Activated T-helper 2 cell treated with anti-CD3 and anti-CD28 coated beads, Interferon-gamma antibody, Interleukin-2, Interleukin-4, amounts not matched to agents 10 μg/mL and 5 μg/mL and 100 μg/mL, durations not matched to agents 14 hours and 24 hours and 36 hours (primary cell): Measurements from ENCODE around the gene ZEB1. TPM values are rescaled to one million over a fixed set of nuclear protein-coding genes. Genes with fewer than 3 reads are reported as not detected.
"Not testable (repeated sequence)": the region's sequence is repeated elsewhere in the genome, so short reads cannot be mapped to it uniquely, and the experiment has no call there.

Source experiments
- DNase-seq: peaks from one replicate; pipeline ENCODE4 v3.0.0; 2021; ENCODE audit warnings: low spot score
- H3K27ac Mint-ChIP-seq: one replicate; pipeline ENCODE4 v1.8.0; 2021; ENCODE audit warnings: mixed read lengths
- H3K27me3 Mint-ChIP-seq: one replicate; pipeline ENCODE4 v1.8.0; 2021; ENCODE audit warnings: low read depth, mixed read lengths
- H3K36me3 Mint-ChIP-seq: one replicate; pipeline ENCODE4 v1.8.0; 2021; ENCODE audit warnings: low read depth, mixed read lengths
- H3K4me1 Mint-ChIP-seq: one replicate; pipeline ENCODE4 v1.8.0; 2021; ENCODE audit warnings: low read depth, mixed read lengths
- H3K4me3 Mint-ChIP-seq: one replicate; pipeline ENCODE4 v1.8.0; 2021; ENCODE audit warnings: low read depth, mild to moderate bottlenecking, moderate library complexity, mixed read lengths
- H3K9me3 Mint-ChIP-seq: one replicate; pipeline ENCODE4 v1.8.0; 2021; ENCODE audit warnings: mixed read lengths
- intact Hi-C: fragments of 100-400 bp; cut with micrococcal nuclease; formaldehyde crosslinking; loops from one replicate; pipeline ENCODE4 v1.15.1; 2023
- total RNA-seq: library from RNA; stranded (reverse); gene quantifications from 2 replicates; pipeline ENCODE4 v1.2.3, GENCODE V29; 2022

Gene ZEB1
- total RNA-seq, 1 donor from 2014 or later: 70.0 TPM

DNA sequence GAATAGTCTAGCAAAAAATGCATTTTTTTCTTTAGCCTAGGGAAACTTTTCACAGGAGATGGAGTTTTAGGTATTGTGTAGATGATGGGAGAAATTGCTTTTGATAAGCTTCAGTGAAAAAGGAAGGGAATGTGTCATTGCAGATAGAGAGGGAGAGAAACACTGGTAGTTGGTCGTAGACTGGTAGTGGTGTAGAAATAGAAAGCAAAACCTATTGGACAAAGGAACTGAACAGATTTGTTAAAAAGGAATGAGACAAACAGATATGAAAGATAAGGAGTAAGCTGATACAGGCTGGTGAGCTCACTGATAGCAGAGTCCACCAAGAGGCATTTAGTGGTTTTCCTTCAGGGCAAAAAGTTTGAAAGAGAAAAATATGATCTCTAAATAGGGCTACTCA lies 94.3 kb downstream of the ZEB1 start:
- Mint-ChIP-seq H3K36me3 (peaks cover 36% of the 10 kb centered on the region), H3K9me3 (peaks cover 20% of the 10 kb centered on the region), H3K27me3 (no peaks in the 10 kb centered on the region), H3K4me3 (no peak overlapping the region), H3K4me1 (peaks cover 19% of the 10 kb centered on the region), H3K27ac (no peak overlapping the region)
- no peak for DNase-seq
- intact Hi-C loops: no loop called here

DNA sequence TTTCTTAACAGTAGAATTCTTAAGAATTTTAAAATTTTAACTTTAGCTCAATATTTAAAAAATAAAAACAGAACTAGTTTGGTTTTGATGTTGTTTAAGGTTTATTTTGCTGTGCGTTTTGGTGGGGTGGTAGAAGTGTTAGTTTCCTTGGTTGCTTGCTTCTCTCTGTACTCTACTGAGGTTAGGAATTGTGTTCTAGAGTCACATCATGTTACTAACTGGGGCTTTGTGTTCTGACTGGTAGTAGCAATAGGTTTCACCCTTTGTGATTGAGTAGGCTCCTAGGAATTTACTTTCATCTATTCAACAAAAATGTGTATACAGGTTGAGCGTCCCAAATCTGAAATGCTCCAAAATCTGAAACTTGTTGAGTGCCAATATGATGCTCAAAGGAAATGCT lies 99.5 kb downstream of the ZEB1 start:
- H3K27me3 Mint-ChIP-seq: no peaks in the 10 kb centered on the region
- intact Hi-C loops: no loop called here
- H3K4me3 Mint-ChIP-seq: no peak overlapping the region
- no peak overlapping the region for H3K27ac Mint-ChIP-seq
- no peaks in the 10 kb centered on the region for H3K9me3 Mint-ChIP-seq
- peaks cover 35% of the 10 kb centered on the region for H3K36me3 Mint-ChIP-seq
- DNase-seq: no peak
- peaks cover 21% of the 10 kb centered on the region for H3K4me1 Mint-ChIP-seq

DNA sequence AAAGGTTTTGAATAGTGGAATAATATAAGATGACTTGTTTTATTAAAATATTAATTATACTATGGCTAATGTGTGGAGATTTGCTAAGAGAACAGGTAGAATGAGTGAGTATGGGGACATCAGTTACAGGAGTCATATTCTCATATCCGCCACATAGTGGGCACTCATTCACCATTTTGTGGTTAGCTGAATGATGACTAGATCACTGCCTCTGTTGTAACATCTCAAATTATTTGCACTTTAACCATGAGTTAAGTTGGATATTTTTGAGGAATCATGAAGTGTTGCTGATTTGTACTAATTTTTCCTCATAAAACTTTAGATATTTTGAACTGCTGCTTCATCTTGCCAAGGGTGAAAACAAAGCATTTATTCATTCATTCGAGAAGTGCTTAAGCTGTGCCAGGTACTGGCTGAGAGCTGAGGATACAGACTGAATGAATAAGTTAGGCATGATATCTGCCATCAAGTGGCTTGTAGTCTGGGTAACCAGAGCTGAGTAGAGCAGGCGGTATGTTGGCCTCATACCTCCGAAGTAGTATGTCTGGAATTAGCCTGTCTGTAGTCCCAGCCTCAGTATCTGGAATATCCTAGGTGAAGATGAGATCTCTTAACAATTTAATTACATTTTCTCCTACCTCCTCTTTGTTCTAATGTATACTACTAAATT lies 100.5 kb downstream of the ZEB1 start:
- DNase-seq: no peak
- H3K27me3 Mint-ChIP-seq: no peaks in the 10 kb centered on the region

DNA sequence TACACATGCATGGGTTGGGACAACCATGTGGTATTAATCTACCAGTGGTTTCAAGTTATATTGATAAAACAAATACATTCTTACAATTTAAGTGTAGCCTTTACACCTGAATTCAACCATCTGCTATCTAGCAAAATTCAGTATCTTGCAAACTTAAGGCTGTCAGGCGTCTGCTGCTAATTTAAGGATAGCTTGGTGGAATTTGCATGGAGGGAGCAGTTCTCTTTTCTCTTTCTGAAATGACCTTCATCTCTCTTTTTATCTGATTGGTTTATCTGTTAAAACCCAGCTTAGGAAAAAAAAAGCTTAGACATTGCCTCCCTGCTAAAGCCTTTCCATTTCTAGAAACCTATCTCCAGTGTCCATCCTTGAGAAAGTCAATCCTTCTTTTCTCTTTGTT lies 102.3 kb downstream of the ZEB1 start:
- H3K36me3 Mint-ChIP-seq: peaks cover 35% of the 10 kb centered on the region
- peaks cover 22% of the 10 kb centered on the region for H3K4me1 Mint-ChIP-seq
- peaks cover 2% of the 10 kb centered on the region for H3K9me3 Mint-ChIP-seq
- H3K4me3 Mint-ChIP-seq: no peak overlapping the region
- H3K27me3 Mint-ChIP-seq: no peaks in the 10 kb centered on the region
- H3K27ac Mint-ChIP-seq: no peak overlapping the region
- DNase-seq: no peak
- intact Hi-C loops: no loop called here

More for the DNA sequence above, 100.5 kb downstream of the ZEB1 start:
- Mint-ChIP-seq H3K36me3 (peaks cover 35% of the 10 kb centered on the region), H3K27ac (no peak overlapping the region), H3K4me1 (peaks cover 20% of the 10 kb centered on the region), H3K9me3 (no peaks in the 10 kb centered on the region), H3K4me3 (no peak overlapping the region)
- intact Hi-C loops: no loop called here

DNA sequence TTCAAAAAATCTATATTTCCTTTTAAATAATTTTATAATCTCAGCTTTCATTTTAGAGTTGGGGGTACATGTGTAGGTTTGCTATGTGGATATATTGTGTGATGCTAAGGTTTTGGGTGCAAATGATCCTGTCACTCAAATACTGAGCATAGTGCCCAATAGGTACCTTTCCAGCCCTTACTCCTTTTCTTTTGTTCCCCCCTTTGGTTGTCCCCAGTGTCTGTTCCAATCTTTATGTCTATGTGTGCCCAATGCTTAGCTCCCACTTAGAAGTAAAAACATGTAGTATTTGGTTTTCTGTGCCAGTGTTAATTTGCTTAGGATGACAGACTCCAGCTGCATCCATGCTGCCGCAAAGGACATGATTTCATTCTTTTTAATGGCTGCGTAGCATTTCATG lies 103.6 kb downstream of the ZEB1 start:
- Mint-ChIP-seq H3K36me3 (peaks cover 36% of the 10 kb centered on the region), H3K4me1 (peaks cover 18% of the 10 kb centered on the region)

DNA sequence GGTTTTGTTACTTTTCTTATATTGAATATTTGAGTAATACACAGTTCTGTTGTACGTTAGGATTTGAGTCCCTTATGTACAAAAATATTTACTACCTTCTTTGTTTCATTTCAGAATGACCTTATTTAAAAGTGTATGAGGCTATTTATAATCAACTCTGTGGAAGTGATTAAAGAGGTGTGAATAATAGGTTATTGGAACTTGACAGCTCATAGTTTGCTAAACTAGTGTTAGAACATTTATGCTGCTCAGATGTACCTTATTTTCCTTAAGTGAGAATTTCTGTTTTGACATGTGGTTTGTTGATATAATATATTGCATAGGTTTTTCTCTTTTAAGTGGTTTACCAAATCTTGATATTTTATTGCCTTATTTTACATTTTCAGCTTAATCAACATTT lies 105.5 kb downstream of the ZEB1 start:
- Mint-ChIP-seq H3K9me3 (peaks cover 25% of the 10 kb centered on the region), H3K4me1 (peaks cover 15% of the 10 kb centered on the region), H3K27ac (no peak overlapping the region), H3K4me3 (no peak overlapping the region), H3K27me3 (no peaks in the 10 kb centered on the region), H3K36me3 (peaks cover 43% of the 10 kb centered on the region)
- intact Hi-C loops: no loop called here
- DNase-seq: no peak

More for the DNA sequence above, 103.6 kb downstream of the ZEB1 start:
- H3K27ac Mint-ChIP-seq: no peak overlapping the region
- no peaks in the 10 kb centered on the region for H3K27me3 Mint-ChIP-seq
- no peak overlapping the region for H3K4me3 Mint-ChIP-seq
- DNase-seq: no peak
- intact Hi-C loops: no loop called here
- peaks cover 9% of the 10 kb centered on the region for H3K9me3 Mint-ChIP-seq

DNA sequence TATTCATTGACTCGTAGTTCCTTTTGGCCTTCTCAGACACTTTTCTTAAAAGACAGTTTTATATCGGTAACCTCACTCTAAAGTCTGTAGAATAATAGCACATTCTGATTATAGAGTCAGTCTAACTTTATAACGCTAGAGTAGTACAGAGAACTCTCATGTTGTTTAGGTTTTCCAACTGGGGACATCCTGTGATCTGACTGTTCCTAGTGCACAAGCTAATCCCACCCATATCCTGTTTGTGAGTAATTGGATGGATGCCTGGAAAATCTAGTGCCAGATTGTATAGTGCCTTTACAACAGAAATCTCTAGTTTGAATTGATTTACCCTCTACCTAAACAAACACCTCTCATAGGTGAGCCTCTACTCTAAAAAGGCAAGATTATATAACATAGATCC lies 107.4 kb downstream of the ZEB1 start:
- intact Hi-C loops: no loop called here
- DNase-seq: no peak
- H3K9me3 Mint-ChIP-seq: peaks cover 25% of the 10 kb centered on the region

DNA sequence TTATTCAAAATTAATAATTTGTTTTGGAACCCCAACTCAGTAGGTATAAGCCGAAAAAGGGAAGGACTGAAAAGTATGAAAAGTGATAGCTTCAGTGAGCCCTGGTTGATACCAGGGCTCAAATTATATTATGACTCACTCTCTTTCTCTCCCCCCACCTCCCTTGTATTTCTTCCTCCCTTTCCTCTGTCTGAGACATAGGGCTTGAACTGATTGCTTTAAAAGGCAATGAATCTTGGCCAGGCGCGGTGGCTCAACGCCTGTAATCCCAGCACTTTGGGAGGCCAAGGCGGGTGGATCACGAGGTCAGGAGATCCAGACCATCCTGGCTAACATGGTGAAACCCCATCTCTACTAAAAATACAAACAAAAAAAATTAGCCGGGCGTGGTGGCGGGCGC lies 108.3 kb downstream of the ZEB1 start:
- Mint-ChIP-seq H3K36me3 (peaks cover 24% of the 10 kb centered on the region), H3K4me1 (peaks cover 13% of the 10 kb centered on the region), H3K9me3 (peaks cover 25% of the 10 kb centered on the region)
- intact Hi-C loops, H3K27me3 Mint-ChIP-seq, H3K4me3 Mint-ChIP-seq, H3K27ac Mint-ChIP-seq, DNase-seq: not testable (repeated sequence)

More for the DNA sequence above, 107.4 kb downstream of the ZEB1 start:
- no peak overlapping the region for H3K27ac Mint-ChIP-seq
- H3K4me3 Mint-ChIP-seq: no peak overlapping the region
- peaks cover 29% of the 10 kb centered on the region for H3K36me3 Mint-ChIP-seq
- peaks cover 15% of the 10 kb centered on the region for H3K4me1 Mint-ChIP-seq
- H3K27me3 Mint-ChIP-seq: no peaks in the 10 kb centered on the region

DNA sequence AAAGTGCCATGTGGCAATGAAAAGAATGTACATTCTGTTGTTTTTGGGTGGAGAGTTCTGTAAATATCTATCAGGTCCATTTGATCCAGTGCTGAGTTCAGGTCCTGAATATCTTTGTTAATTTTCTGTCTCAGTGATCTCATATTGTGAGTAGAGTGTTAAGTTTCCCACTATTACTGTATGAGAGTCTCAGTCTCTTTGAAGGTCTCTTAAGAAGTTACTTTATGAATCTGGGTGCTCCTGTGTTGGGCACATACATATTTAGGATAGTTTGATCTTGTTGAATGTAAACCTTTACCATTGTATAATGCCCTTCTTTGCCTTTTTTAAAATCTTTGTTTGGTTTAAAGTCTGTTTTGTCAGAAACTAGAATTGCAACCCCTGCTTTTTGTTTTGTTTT lies 109.5 kb downstream of the ZEB1 start:
- H3K36me3 Mint-ChIP-seq: peaks cover 21% of the 10 kb centered on the region
- peaks cover 25% of the 10 kb centered on the region for H3K9me3 Mint-ChIP-seq
- H3K4me1 Mint-ChIP-seq: peaks cover 13% of the 10 kb centered on the region
- H3K4me3 Mint-ChIP-seq, DNase-seq, H3K27me3 Mint-ChIP-seq, H3K27ac Mint-ChIP-seq, intact Hi-C loops: not testable (repeated sequence)

DNA sequence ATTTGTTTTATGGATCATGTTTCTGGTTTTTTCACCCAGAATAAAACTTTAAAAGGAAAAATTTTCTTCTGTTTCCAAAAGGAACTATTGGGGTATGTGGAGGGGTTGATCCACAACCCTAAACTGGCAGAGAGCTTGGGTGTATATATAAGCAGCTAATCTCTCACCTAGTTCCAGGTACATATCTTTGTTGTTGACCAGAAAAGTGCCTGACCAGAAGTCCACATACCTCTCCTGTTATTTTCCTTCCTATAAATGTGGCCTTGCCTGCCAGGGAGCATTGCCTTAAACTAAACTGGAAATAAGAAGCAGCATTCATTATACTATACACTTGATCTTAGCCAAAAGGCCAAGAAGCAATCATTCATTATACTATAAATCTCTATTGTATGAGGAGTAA lies 112.0 kb downstream of the ZEB1 start:
- no peak overlapping the region for H3K27ac Mint-ChIP-seq
- peaks cover 37% of the 10 kb centered on the region for H3K36me3 Mint-ChIP-seq
- no peak overlapping the region for H3K4me3 Mint-ChIP-seq
- H3K4me1 Mint-ChIP-seq: peaks cover 9% of the 10 kb centered on the region
- no peak for DNase-seq
- intact Hi-C loops: no loop called here
- peaks cover 40% of the 10 kb centered on the region for H3K9me3 Mint-ChIP-seq
- H3K27me3 Mint-ChIP-seq: no peaks in the 10 kb centered on the region

DNA sequence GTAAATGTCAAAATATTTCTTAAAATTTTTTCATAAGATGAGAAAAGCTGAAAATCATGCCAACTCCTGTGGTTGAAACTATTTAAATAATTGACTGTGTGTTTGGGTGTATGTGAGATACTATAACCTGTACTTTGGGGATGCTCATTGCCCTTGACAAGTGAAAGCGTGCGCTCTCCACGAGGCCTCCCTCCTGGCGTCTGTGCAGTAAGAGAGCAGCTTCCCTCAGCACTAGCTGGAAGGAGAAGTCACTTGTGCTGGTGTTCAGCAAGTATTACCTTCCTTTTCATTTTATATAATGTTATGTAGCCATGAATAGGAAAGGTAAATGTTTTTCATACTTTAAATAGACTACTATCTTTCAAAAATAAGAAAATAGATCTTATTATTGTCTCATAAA lies 118.9 kb downstream of the ZEB1 start:
- intact Hi-C loops: no loop called here
- Mint-ChIP-seq H3K4me1 (no peaks in the 10 kb centered on the region), H3K9me3 (peaks cover 44% of the 10 kb centered on the region), H3K4me3 (no peak overlapping the region), H3K27me3 (no peaks in the 10 kb centered on the region), H3K36me3 (peaks cover 54% of the 10 kb centered on the region), H3K27ac (no peak overlapping the region)
- no peak for DNase-seq

DNA sequence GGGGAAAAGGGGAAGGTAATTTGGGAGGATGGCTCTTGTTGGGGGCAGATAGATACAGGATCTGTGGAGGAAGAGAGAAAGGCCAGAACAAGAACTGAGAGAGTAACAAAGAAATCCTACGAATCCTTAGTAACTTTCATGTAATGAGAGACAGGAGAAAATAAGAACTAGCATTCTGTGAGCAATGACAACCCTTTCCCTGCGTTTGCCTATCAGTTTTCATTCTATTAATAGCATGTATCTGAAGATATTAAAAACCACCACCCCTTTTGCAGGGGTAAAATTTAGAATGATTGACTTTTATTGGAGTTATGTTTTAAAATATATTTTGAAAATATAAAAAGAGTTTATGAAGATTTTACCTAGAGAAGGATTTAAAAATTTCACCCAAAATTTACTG lies 132.8 kb downstream of the ZEB1 start:
- Mint-ChIP-seq H3K27me3 (no peaks in the 10 kb centered on the region), H3K27ac (no peak overlapping the region), H3K36me3 (peaks cover 53% of the 10 kb centered on the region), H3K9me3 (peaks cover 46% of the 10 kb centered on the region), H3K4me1 (peaks cover 8% of the 10 kb centered on the region), H3K4me3 (no peak overlapping the region)
- DNase-seq: no peak
- intact Hi-C loops: no loop called here

DNA sequence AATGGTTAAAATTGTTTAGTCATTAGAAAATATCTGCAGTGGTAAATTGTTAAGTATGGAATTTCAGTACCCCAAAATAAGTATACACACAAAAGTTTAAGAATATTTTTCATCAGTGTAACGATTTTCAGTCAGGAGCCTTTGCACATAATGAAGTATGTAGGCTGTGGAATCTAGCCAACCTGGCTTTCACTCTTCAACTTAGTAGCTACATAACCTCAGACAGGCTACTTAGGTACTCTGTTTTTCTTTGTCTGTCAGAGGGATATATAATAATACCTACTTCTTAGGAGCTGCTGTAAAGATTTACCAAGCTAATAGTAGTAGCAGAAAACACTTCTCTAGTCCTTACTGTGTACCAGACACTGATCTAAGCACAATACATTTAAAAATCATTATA lies 137.5 kb downstream of the ZEB1 start:
- no peaks in the 10 kb centered on the region for H3K27me3 Mint-ChIP-seq
- no peak overlapping the region for H3K27ac Mint-ChIP-seq
- H3K9me3 Mint-ChIP-seq: peaks cover 45% of the 10 kb centered on the region
- intact Hi-C loops: no loop called here
- H3K4me3 Mint-ChIP-seq: no peak overlapping the region
- H3K36me3 Mint-ChIP-seq: peaks cover 52% of the 10 kb centered on the region
- no peak for DNase-seq
- peaks cover 16% of the 10 kb centered on the region for H3K4me1 Mint-ChIP-seq

DNA sequence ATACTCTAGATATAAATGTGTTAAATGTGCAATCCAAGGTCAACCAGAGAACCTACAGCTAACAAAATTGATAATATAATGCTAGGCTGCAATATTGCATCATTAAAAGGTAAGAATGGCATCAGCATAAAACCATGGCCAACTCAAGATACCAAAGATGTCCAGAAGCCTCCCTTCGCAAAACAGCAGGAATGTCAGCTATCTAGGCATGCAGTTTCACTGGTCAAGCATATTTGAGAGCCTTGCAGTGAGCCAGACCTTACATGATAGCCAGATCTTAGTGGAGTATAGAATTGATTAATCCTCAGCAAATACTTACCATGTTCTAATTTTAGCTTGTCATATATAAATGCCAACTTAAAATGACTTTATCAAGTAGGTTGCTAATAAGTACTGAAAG lies 138.8 kb downstream of the ZEB1 start:
- intact Hi-C loops: no loop called here
- no peak overlapping the region for H3K4me3 Mint-ChIP-seq
- H3K36me3 Mint-ChIP-seq: peaks cover 57% of the 10 kb centered on the region
- H3K4me1 Mint-ChIP-seq: peaks cover 10% of the 10 kb centered on the region
- DNase-seq: no peak
- H3K27me3 Mint-ChIP-seq: no peaks in the 10 kb centered on the region
- no peak overlapping the region for H3K27ac Mint-ChIP-seq
- peaks cover 50% of the 10 kb centered on the region for H3K9me3 Mint-ChIP-seq
